Inflammatory macrophage (primary cell): ENCODE measurements around the gene RNFT2.
A peak's percentile ranks its signal among the peaks of the same experiment; 100 is the strongest.

ENCODE experiments used
- DNase-seq, 2 donors: peaks; one replicate each; pipeline ENCODE4 v3.0.0-alpha.2; 2020 to 2022

Gene RNFT2

GRCh38 chr12:116838365-116838764 lies 100.2 kb downstream of the RNFT2 start:
- no peak for DNase-seq

GRCh38 chr12:116839287-116839830 lies 101.2 kb downstream of the RNFT2 start:
- DNase-seq, result no peak

- DNase-seq, result no peak
Observed at GRCh38 chr12:116843085-116843484, 105.0 kb downstream of the RNFT2 start.

GRCh38 chr12:116849216-116849615 lies 111.1 kb downstream of the RNFT2 start:
- no peak for DNase-seq

GRCh38 chr12:116852303-116852702 lies 114.2 kb downstream of the RNFT2 start:
- DNase-seq, result no peak

- DNase-seq, result no peak
Observed at GRCh38 chr12:116853507-116853906, 115.4 kb downstream of the RNFT2 start.

- no peak for DNase-seq
Observed at GRCh38 chr12:116855744-116856470, 117.8 kb downstream of the RNFT2 start.

- DNase-seq, result no peak
Observed at GRCh38 chr12:116856729-116857128, 118.6 kb downstream of the RNFT2 start.

GRCh38 chr12:116859079-116859478 lies 121.0 kb downstream of the RNFT2 start:
- DNase-seq, result no peak

GRCh38 chr12:116860263-116860662 lies 122.1 kb downstream of the RNFT2 start:
- DNase-seq, result no peak

GRCh38 chr12:116861320-116861719 lies 123.2 kb downstream of the RNFT2 start:
- DNase-seq, result peak; percentile 38 to 67

- DNase-seq, result no peak
Observed at GRCh38 chr12:116862167-116862566, 124.1 kb downstream of the RNFT2 start.

- DNase-seq, result peak; percentile 76 to 87
Observed at GRCh38 chr12:116863275-116863767, 125.2 kb downstream of the RNFT2 start.

- DNase-seq, result no peak
Observed at GRCh38 chr12:116864371-116865160, 126.5 kb downstream of the RNFT2 start.

- DNase-seq, result peak; percentile 16 to 22
Observed at GRCh38 chr12:116867523-116867922, 129.4 kb downstream of the RNFT2 start.

- no peak for DNase-seq
Observed at GRCh38 chr12:116870306-116870705, 132.2 kb downstream of the RNFT2 start.

GRCh38 chr12:116874324-116874995 lies 136.3 kb downstream of the RNFT2 start:
- DNase-seq, result no peak

GRCh38 chr12:116876151-116876869 lies 138.2 kb downstream of the RNFT2 start:
- DNase-seq, result no peak

- peak; percentile 23 to 43 for DNase-seq
Observed at GRCh38 chr12:116878567-116879508, 140.7 kb downstream of the RNFT2 start.

- peak in 1 of 2 donors; percentile 14 for DNase-seq
Observed at GRCh38 chr12:116879509-116880212, 141.5 kb downstream of the RNFT2 start.
